Trophoblast cell (in vitro differentiated cells and primary cell): ENCODE results near the gene CPSF4.

Experiments
- DNase-seq, 2 donors: peaks; one replicate each; pipeline ENCODE4 v3.0.0-alpha.2; 2016
- H2AFZ ChIP-seq: 2 replicates; pipeline ENCODE4 v1.6.1; 2013; ENCODE audit warnings: low read length, moderate library complexity, mild to moderate bottlenecking; ENCODE audit not compliant: insufficient read depth, poor library complexity
- H2AK5ac ChIP-seq: 2 replicates; pipeline ENCODE4 v1.6.1; 2013; ENCODE audit warnings: mild to moderate bottlenecking, low read length
- H2BK120ac ChIP-seq: 2 replicates; pipeline ENCODE4 v1.6.1; 2013; ENCODE audit warnings: low read length, mild to moderate bottlenecking, moderate library complexity; ENCODE audit not compliant: insufficient read depth, poor library complexity
- H2BK12ac ChIP-seq: 2 replicates; pipeline ENCODE4 v1.6.1; 2013; ENCODE audit warnings: mild to moderate bottlenecking, low read length, moderate library complexity
- H2BK5ac ChIP-seq: 2 replicates; pipeline ENCODE4 v1.6.1; 2013; ENCODE audit warnings: low read length, low read depth, moderate library complexity, mild to moderate bottlenecking; ENCODE audit not compliant: poor library complexity
- H3K14ac ChIP-seq: 2 replicates; pipeline ENCODE4 v1.6.1; 2013; ENCODE audit warnings: mild to moderate bottlenecking, low read length
- H3K18ac ChIP-seq: 2 replicates; pipeline ENCODE4 v1.6.1; 2013; ENCODE audit warnings: mild to moderate bottlenecking, low read length
- H3K23ac ChIP-seq: 2 replicates; pipeline ENCODE4 v1.6.1; 2013; ENCODE audit warnings: low read length
- H3K27ac ChIP-seq: 2 replicates; pipeline ENCODE4 v1.5.1; 2013; ENCODE audit warnings: low read depth, mild to moderate bottlenecking, inconsistent platforms, low read length, moderate library complexity
- H3K27me3 ChIP-seq: 2 replicates; pipeline ENCODE4 v1.6.1; 2013; ENCODE audit warnings: inconsistent platforms, mild to moderate bottlenecking, low read length, moderate library complexity; ENCODE audit not compliant: insufficient read depth
- H3K36me3 ChIP-seq, 2 experiments: 1 replicate in 1 of 2; 2 replicates in 1 of 2; pipeline ENCODE4 v1.6.1; 2013; ENCODE audit warnings: low read length in 2 of 2, mild to moderate bottlenecking in 2 of 2, moderate library complexity in 1 of 2; ENCODE audit not compliant: insufficient read depth in 2 of 2, control insufficient read depth in 1 of 2
- H3K4ac ChIP-seq: 2 replicates; pipeline ENCODE4 v1.6.1; 2013; ENCODE audit warnings: low read depth, mild to moderate bottlenecking, low read length, moderate library complexity
- H3K4me1 ChIP-seq, 2 experiments: 1 replicate in 1 of 2; 2 replicates in 1 of 2; pipeline ENCODE4 v1.6.1; 2013; ENCODE audit warnings: low read length in 2 of 2, mild to moderate bottlenecking in 2 of 2, moderate library complexity in 1 of 2; ENCODE audit not compliant: insufficient read depth in 2 of 2, control insufficient read depth in 1 of 2
- H3K4me2 ChIP-seq: 2 replicates; pipeline ENCODE4 v1.6.1; 2013; ENCODE audit warnings: inconsistent platforms, mild to moderate bottlenecking, low read length, moderate library complexity
- H3K4me3 ChIP-seq: 2 replicates; pipeline ENCODE4 v1.5.1; 2013; ENCODE audit warnings: mild to moderate bottlenecking, low read depth, low read length, inconsistent platforms
- H3K79me1 ChIP-seq: one replicate; pipeline ENCODE4 v1.6.1; 2013; ENCODE audit warnings: low read length
- H3K79me2 ChIP-seq: 2 replicates; pipeline ENCODE4 v1.6.1; 2013; ENCODE audit warnings: low read length, mild to moderate bottlenecking; ENCODE audit not compliant: control insufficient read depth, insufficient read depth, poor library complexity
- H3K9ac ChIP-seq: 2 replicates; pipeline ENCODE4 v1.6.1; 2013; ENCODE audit warnings: mild to moderate bottlenecking, low read length
- H3K9me3 ChIP-seq: 2 replicates; pipeline ENCODE4 v1.6.1; 2013; ENCODE audit warnings: low read depth, mild to moderate bottlenecking, control low read depth, inconsistent platforms, low read length; ENCODE audit not compliant: insufficient read depth
- H4K12ac ChIP-seq: 2 replicates; pipeline ENCODE4 v1.6.1; 2013; ENCODE audit warnings: low read depth, mild to moderate bottlenecking, low read length, moderate library complexity
- H4K8ac ChIP-seq: 2 replicates; pipeline ENCODE4 v1.6.1; 2013; ENCODE audit warnings: low read depth, mild to moderate bottlenecking, low read length, moderate library complexity
- H4K91ac ChIP-seq: one replicate; pipeline ENCODE4 v1.6.1; 2013; ENCODE audit warnings: low read depth, mild to moderate bottlenecking, low read length, moderate library complexity
- WGBS: extraction: QIAGEN DNeasy Blood & Tissue Kit; methylation state at CpG from one replicate; pipeline ENCODE4 v1.1.7; 2013; ENCODE audit warnings: missing lambda C conversion rate; ENCODE audit not compliant: insufficient read length, insufficient coverage; ENCODE audit errors: extremely low coverage; 5-methylcytosine and 5-hydroxymethylcytosine counted together

Gene CPSF4

DNA sequence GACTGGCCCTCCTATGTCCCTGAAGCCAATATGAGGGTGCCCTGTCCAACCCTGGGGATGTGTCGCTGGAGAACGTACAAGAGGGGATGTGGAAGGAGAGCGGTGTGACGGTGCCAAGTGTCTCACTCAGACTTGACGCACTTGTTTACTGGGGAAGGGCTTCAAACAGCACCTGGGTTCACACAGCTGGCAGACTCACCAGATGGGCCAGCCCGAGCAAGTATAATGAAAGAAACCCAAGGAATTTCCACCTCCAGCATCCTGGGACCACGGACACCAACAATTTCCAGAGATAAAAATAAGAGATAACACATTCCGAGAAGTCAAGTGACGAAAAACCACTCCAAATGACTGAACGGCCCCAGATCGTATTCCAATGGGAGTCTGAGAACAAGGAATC is 21.9 kb downstream of the CPSF4 start:
- H3K27ac ChIP-seq: no peak overlapping the region
- H3K4me1 ChIP-seq: peaks cover 0 to 11% of the 10 kb centered on the region in 2 experiments
- no peak overlapping the region for H3K23ac ChIP-seq
- no peaks in the 10 kb centered on the region for H3K27me3 ChIP-seq
- no peak overlapping the region for H2AK5ac ChIP-seq
- H3K18ac ChIP-seq: no peak overlapping the region
- no peak overlapping the region for H2BK120ac ChIP-seq
- no peak overlapping the region for H4K8ac ChIP-seq
- H2BK12ac ChIP-seq: no peak overlapping the region
- no peak overlapping the region for H3K4me2 ChIP-seq
- H2BK5ac ChIP-seq: no peak overlapping the region
- peak overlapping the region; percentile 32 for H3K4ac ChIP-seq
- H3K4me3 ChIP-seq: no peak overlapping the region
- H4K91ac ChIP-seq: no peak overlapping the region
- no peak overlapping the region for H2AFZ ChIP-seq
- peaks cover 13% of the 10 kb centered on the region for H3K79me2 ChIP-seq
- H3K9me3 ChIP-seq: no peaks in the 10 kb centered on the region
- no CpG with 5 or more reads among the region's 11 CpGs for WGBS
- H3K36me3 ChIP-seq: peaks cover 46 to 49% of the 10 kb centered on the region in 2 experiments
- peak; percentile 52 to 58 for DNase-seq
- H3K79me1 ChIP-seq: peaks cover 3% of the 10 kb centered on the region
- H3K14ac ChIP-seq: no peak overlapping the region
- no peak overlapping the region for H3K9ac ChIP-seq
- H4K12ac ChIP-seq: no peak overlapping the region

DNA sequence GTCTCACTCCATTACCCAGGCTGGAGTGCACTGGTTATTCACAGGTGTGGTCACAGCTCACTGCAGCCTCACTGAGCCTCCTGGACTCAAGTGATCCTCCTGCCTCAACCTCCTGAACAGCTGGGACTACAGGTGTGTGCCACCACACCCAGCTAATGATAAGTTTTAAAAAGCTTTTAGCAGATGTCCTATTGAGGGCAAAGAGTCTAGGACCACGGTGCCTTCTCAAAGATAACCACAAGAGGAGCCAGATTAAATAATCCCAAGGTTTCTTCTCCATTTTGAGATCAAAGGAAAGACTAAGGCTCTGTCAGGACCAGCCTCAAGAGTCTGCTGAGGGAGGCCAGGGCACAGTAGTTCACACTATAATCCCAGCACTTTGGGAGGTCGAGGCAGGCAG is 22.5 kb downstream of the CPSF4 start:
- peaks cover 17% of the 10 kb centered on the region for H3K79me2 ChIP-seq
- H2BK120ac ChIP-seq: no peak overlapping the region
- no peak overlapping the region for H3K23ac ChIP-seq
- H3K9me3 ChIP-seq: no peaks in the 10 kb centered on the region
- H3K14ac ChIP-seq: no peak overlapping the region
- no peak overlapping the region for H3K27ac ChIP-seq
- H3K36me3 ChIP-seq: peaks cover 41 to 44% of the 10 kb centered on the region in 2 experiments
- H2BK5ac ChIP-seq: no peak overlapping the region
- DNase-seq: no peak
- no peak overlapping the region for H3K4me2 ChIP-seq
- H3K4me1 ChIP-seq: peaks cover 0 to 11% of the 10 kb centered on the region in 2 experiments
- H3K9ac ChIP-seq: no peak overlapping the region
- no peak overlapping the region for H2AFZ ChIP-seq
- H3K18ac ChIP-seq: no peak overlapping the region
- H3K27me3 ChIP-seq: no peaks in the 10 kb centered on the region
- peaks cover 8% of the 10 kb centered on the region for H3K79me1 ChIP-seq
- H3K4ac ChIP-seq: no peak overlapping the region
- WGBS: no CpG with 5 or more reads among the region's 2 CpGs
- H4K91ac ChIP-seq: no peak overlapping the region
- no peak overlapping the region for H4K8ac ChIP-seq
- H2BK12ac ChIP-seq: no peak overlapping the region
- H4K12ac ChIP-seq: no peak overlapping the region
- no peak overlapping the region for H3K4me3 ChIP-seq
- H2AK5ac ChIP-seq: no peak overlapping the region

DNA sequence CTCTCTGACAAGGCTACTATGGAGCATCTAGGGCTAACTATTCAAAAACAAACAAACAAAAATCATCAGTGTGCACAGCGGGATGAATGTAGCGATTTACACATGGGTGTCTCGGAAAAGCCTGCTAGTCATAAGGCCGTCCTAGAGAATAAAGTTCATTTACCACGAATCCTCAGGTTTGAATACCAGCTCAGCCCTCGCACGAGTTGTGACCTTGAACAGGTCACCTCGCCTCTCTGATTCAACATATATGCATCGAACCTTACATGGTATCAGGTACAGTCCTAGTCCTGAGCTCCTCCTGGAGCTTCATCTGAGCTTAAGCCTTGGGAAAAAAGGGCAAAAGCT is 26.7 kb downstream of the CPSF4 start:
- peak overlapping the region; percentile 86 for H3K4me3 ChIP-seq
- H3K18ac ChIP-seq: peak overlapping the region; percentile 96
- H2AFZ ChIP-seq: peak overlapping the region; percentile 68
- peak overlapping the region; percentile 84 for H3K4me2 ChIP-seq
- H3K4ac ChIP-seq: peak overlapping the region; percentile 90
- peak overlapping the region; percentile 49 for H3K27ac ChIP-seq
- peaks cover 8 to 9% of the 10 kb centered on the region in 2 experiments for H3K36me3 ChIP-seq
- H3K9ac ChIP-seq: peak overlapping the region; percentile 93
- peak overlapping the region; percentile 98 for H4K8ac ChIP-seq
- H2BK12ac ChIP-seq: no peak overlapping the region
- H3K27me3 ChIP-seq: no peaks in the 10 kb centered on the region
- peaks cover 17% of the 10 kb centered on the region for H3K79me2 ChIP-seq
- H4K12ac ChIP-seq: peak overlapping the region; percentile 82
- no peaks in the 10 kb centered on the region for H3K9me3 ChIP-seq
- whole genome bisulfite sequencing: no CpG with 5 or more reads among the region's 9 CpGs
- no peak overlapping the region for H3K23ac ChIP-seq
- H3K79me1 ChIP-seq: peaks cover 11% of the 10 kb centered on the region
- peak overlapping the region; percentile 93 for H4K91ac ChIP-seq
- no peak for DNase-seq
- peak overlapping the region; percentile 91 for H2BK120ac ChIP-seq
- H3K14ac ChIP-seq: peak overlapping the region; percentile 99
- H3K4me1 ChIP-seq: peaks cover 0 to 11% of the 10 kb centered on the region in 2 experiments
- peak overlapping the region; percentile 95 for H2AK5ac ChIP-seq
- peak overlapping the region; percentile 90 for H2BK5ac ChIP-seq

DNA sequence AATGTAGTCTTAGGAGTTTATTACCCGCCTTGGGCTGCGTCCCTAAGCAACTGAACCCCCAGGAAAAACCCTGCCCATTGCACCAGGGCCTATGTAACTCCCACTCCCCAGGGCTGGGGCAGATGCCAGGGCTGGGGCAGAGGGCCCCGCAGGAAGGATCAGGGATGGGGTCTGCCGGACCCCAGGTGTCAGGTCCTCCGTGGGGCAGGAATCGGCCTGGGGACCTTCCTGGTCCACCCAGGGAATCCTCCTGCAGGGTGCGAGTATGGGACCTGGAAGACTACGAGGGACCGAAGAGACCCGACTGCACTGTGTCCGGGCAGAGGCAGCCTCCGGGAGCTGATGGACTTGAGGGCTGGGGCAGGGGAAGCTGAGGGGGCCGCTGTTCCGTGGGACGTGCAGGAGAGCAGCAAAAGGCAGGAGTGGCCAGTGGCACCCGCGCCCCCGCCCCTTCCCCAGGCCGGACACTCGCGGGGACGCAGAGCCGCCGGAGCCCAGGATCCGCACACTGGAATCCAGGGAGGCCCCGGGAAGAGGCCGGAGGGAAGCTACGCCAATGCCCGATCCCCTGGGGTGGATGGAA is 29.7 kb downstream of the CPSF4 start:
- Histone ChIP-seq H4K91ac (no peak overlapping the region), H3K4me2 (no peak overlapping the region), H3K4me1 (peaks cover 0 to 6% of the 10 kb centered on the region in 2 experiments), H3K23ac (no peak overlapping the region), H3K18ac (no peak overlapping the region), H3K14ac (no peak overlapping the region), H2AFZ (no peak overlapping the region), H2BK12ac (no peak overlapping the region), H3K9me3 (no peaks in the 10 kb centered on the region), H3K79me1 (peaks cover 18% of the 10 kb centered on the region), H2BK120ac (no peak overlapping the region), H3K27me3 (no peaks in the 10 kb centered on the region), H4K12ac (no peak overlapping the region), H4K8ac (no peak overlapping the region), H3K4me3 (no peak overlapping the region), H3K79me2 (peaks cover 17% of the 10 kb centered on the region), H3K36me3 (peaks cover 4 to 6% of the 10 kb centered on the region in 2 experiments), H3K9ac (no peak overlapping the region), H2AK5ac (peak overlapping the region; percentile 44), H2BK5ac (no peak overlapping the region), H3K27ac (no peak overlapping the region), H3K4ac (no peak overlapping the region)
- no CpG with 5 or more reads among the region's 29 CpGs for WGBS
- no peak for DNase-seq
